H9 (cell line): ENCODE data around the gene MAGEB17. TPM values are rescaled to one million over a fixed set of nuclear protein-coding genes. Genes with fewer than 3 reads are reported as not detected.

ENCODE experiments used
- DNase-seq: peaks from one replicate; pipeline ENCODE4 v3.0.0-alpha.2; 2017
- H2AFZ ChIP-seq: one replicate; pipeline ENCODE4 v1.6.1; 2013; ENCODE audit warnings: mild to moderate bottlenecking, low read length, control low read depth, moderate library complexity
- H2AK5ac ChIP-seq: 2 replicates; pipeline ENCODE4 v1.6.1; 2013; ENCODE audit warnings: low read length, control low read depth, mixed read lengths; ENCODE audit not compliant: insufficient read length
- H2BK120ac ChIP-seq: one replicate; pipeline ENCODE4 v1.6.1; 2013; ENCODE audit warnings: low read depth, mild to moderate bottlenecking, low read length, control low read depth, inconsistent platforms; ENCODE audit not compliant: poor library complexity, severe bottlenecking
- H2BK12ac ChIP-seq: 2 replicates; pipeline ENCODE4 v1.6.1; 2013; ENCODE audit warnings: low read length, control low read depth, mixed read lengths, low read depth; ENCODE audit not compliant: insufficient read length
- H2BK15ac ChIP-seq: 2 replicates; pipeline ENCODE4 v1.6.1; 2013; ENCODE audit warnings: low read depth, low read length, control low read depth
- H2BK20ac ChIP-seq: one replicate; pipeline ENCODE4 v1.6.1; 2013; ENCODE audit warnings: low read depth, mild to moderate bottlenecking, low read length, control low read depth, inconsistent platforms; ENCODE audit not compliant: poor library complexity, severe bottlenecking
- H2BK5ac ChIP-seq: 2 replicates; pipeline ENCODE4 v1.6.1; 2013; ENCODE audit warnings: low read length, control low read depth, mixed read lengths; ENCODE audit not compliant: insufficient read length
- H3K14ac ChIP-seq: 2 replicates; pipeline ENCODE4 v1.6.1; 2013; ENCODE audit warnings: low read length, control low read depth; ENCODE audit not compliant: insufficient read depth
- H3K18ac ChIP-seq: 2 replicates; pipeline ENCODE4 v1.6.1; 2013; ENCODE audit warnings: low read depth, mild to moderate bottlenecking, mixed read lengths, low read length, control low read depth; ENCODE audit not compliant: insufficient read length
- H3K23ac ChIP-seq: 2 replicates; pipeline ENCODE4 v1.6.1; 2013; ENCODE audit warnings: low read length, control low read depth, mixed read lengths, low read depth; ENCODE audit not compliant: insufficient read length
- H3K23me2 ChIP-seq: 2 replicates; pipeline ENCODE4 v1.6.1; 2013; ENCODE audit warnings: low read depth, mild to moderate bottlenecking, mixed read lengths, low read length, control low read depth; ENCODE audit not compliant: insufficient read length, poor library complexity, severe bottlenecking
- H3K27ac ChIP-seq: 2 replicates; pipeline ENCODE4 v1.5.1; 2013; ENCODE audit warnings: low read length, control low read depth, mixed read lengths, low read depth; ENCODE audit not compliant: insufficient read length
- H3K27me3 ChIP-seq: 2 replicates; pipeline ENCODE4 v1.6.1; 2013; ENCODE audit warnings: low read length, control low read depth, inconsistent platforms; ENCODE audit not compliant: insufficient read depth
- H3K4ac ChIP-seq: 2 replicates; pipeline ENCODE4 v1.6.1; 2013; ENCODE audit warnings: low read depth, mild to moderate bottlenecking, control low read depth, inconsistent platforms, low read length, moderate library complexity
- H3K4me1 ChIP-seq: 2 replicates; pipeline ENCODE4 v1.6.1; 2013; ENCODE audit warnings: low read length, control low read depth, inconsistent platforms; ENCODE audit not compliant: insufficient read depth
- H3K4me2 ChIP-seq: 2 replicates; pipeline ENCODE4 v1.6.1; 2013; ENCODE audit warnings: low read length, control low read depth, mixed read lengths; ENCODE audit not compliant: insufficient read length, insufficient read depth
- H3K56ac ChIP-seq: 2 replicates; pipeline ENCODE4 v1.6.1; 2013; ENCODE audit warnings: low read depth, mild to moderate bottlenecking, mixed read lengths, low read length, control low read depth; ENCODE audit not compliant: insufficient read length
- H3K79me1 ChIP-seq: 2 replicates; pipeline ENCODE4 v1.6.1; 2013; ENCODE audit warnings: low read depth, mild to moderate bottlenecking, moderate library complexity, low read length, control low read depth, inconsistent platforms; ENCODE audit not compliant: insufficient read depth, poor library complexity, severe bottlenecking
- H3K79me2 ChIP-seq: 2 replicates; pipeline ENCODE4 v1.6.1; 2013; ENCODE audit warnings: low read length, control low read depth, inconsistent platforms; ENCODE audit not compliant: insufficient read depth
- H3K9ac ChIP-seq: 2 replicates; pipeline ENCODE4 v1.6.1; 2013; ENCODE audit warnings: low read length, control low read depth, mixed read lengths; ENCODE audit not compliant: insufficient read length; ENCODE audit errors: extremely low read depth
- H3K9me3 ChIP-seq: one replicate; pipeline ENCODE4 v1.6.1; 2013; ENCODE audit warnings: low read depth, low read length, inconsistent platforms; ENCODE audit not compliant: control insufficient read depth
- H3T11ph ChIP-seq: one replicate; pipeline ENCODE4 v1.6.1; 2013; ENCODE audit warnings: mild to moderate bottlenecking, low read length, control low read depth, inconsistent platforms
- H4K20me1 ChIP-seq: one replicate; pipeline ENCODE4 v1.6.1; 2013; ENCODE audit not compliant: control insufficient read depth, insufficient read length, insufficient read depth
- H4K5ac ChIP-seq: 2 replicates; pipeline ENCODE4 v1.6.1; 2013; ENCODE audit warnings: low read depth, mild to moderate bottlenecking, mixed read lengths, low read length, control low read depth; ENCODE audit not compliant: insufficient read length
- H4K8ac ChIP-seq: replicated peaks from 2 replicates; pipeline ENCODE4 v1.6.1; 2013; ENCODE audit warnings: low read length, control low read depth, mixed read lengths, low read depth; ENCODE audit not compliant: insufficient read length
- H4K91ac ChIP-seq: 2 replicates; pipeline ENCODE4 v1.6.1; 2013; ENCODE audit warnings: low read depth, mild to moderate bottlenecking, moderate library complexity, mixed read lengths, low read length, control low read depth; ENCODE audit not compliant: insufficient read length
- H3K27ac Mint-ChIP-seq, 3 experiments: 2 replicates in 2 of 3; 3 replicates in 1 of 3; pipeline ENCODE4 v1.8.0; 2020 to 2021; ENCODE audit warnings: mixed read lengths in 3 of 3, mild to moderate bottlenecking in 1 of 3, moderate library complexity in 1 of 3
- H3K27me3 Mint-ChIP-seq: 2 replicates; pipeline ENCODE4 v1.8.0; 2021; ENCODE audit warnings: low read depth, mild to moderate bottlenecking, moderate library complexity, mixed read lengths
- H3K36me3 Mint-ChIP-seq, 3 experiments: 2 replicates in 2 of 3; 3 replicates in 1 of 3; pipeline ENCODE4 v1.8.0; 2020 to 2021; ENCODE audit warnings: low read depth in 3 of 3, mixed read lengths in 3 of 3; ENCODE audit not compliant: insufficient read depth in 1 of 3
- H3K4me1 Mint-ChIP-seq, 2 experiments: 2 replicates each; pipeline ENCODE4 v1.8.0; 2020; ENCODE audit warnings: mixed read lengths in 2 of 2
- H3K4me3 Mint-ChIP-seq, 2 experiments: 2 replicates in 1 of 2; 3 replicates in 1 of 2; pipeline ENCODE4 v1.8.0; 2020 to 2021; ENCODE audit warnings: mild to moderate bottlenecking in 2 of 2, mixed read lengths in 2 of 2, moderate library complexity in 1 of 2
- H3K9me3 Mint-ChIP-seq, 2 experiments: 2 replicates in 1 of 2; 3 replicates in 1 of 2; pipeline ENCODE4 v1.8.0; 2020; ENCODE audit warnings: mild to moderate bottlenecking in 2 of 2, mixed read lengths in 2 of 2, moderate library complexity in 1 of 2
- CTCF ChIP-seq: fragments of 200-600 bp; sonication (generic); conservative IDR thresholded peaks from 3 replicates; pipeline ENCODE4 v1.8.0; 2021; ENCODE audit warnings: antibody characterized with exemption, mild to moderate bottlenecking
- WGBS: extraction: QIAGEN DNeasy Blood & Tissue Kit; methylation state at CpG from one replicate; pipeline ENCODE4 v1.1.7; 2013; ENCODE audit warnings: missing lambda C conversion rate, low lambda C conversion rate, mixed read lengths; ENCODE audit not compliant: insufficient read length; ENCODE audit errors: extremely low coverage; 5-methylcytosine and 5-hydroxymethylcytosine counted together
- total RNA-seq: library from RNA; stranded (reverse); gene quantifications from 2 replicates; pipeline ENCODE4 v1.2.1, GENCODE V29; 2021

MAGEB17 gene
- total RNA-seq, 1 experiment from 2014 or later: 0.74 TPM

- no peak overlapping the region for H3K4me3 Mint-ChIP-seq
- H4K8ac ChIP-seq: no peak overlapping the region
- no peak overlapping the region for H4K5ac ChIP-seq
- H3K79me2 ChIP-seq: no peaks in the 10 kb centered on the region
- peaks cover 8 to 10% of the 10 kb centered on the region in 2 experiments for H3K4me1 Mint-ChIP-seq
- H2AFZ ChIP-seq: no peak overlapping the region
- H2BK20ac ChIP-seq: no peak overlapping the region
- H3K27ac Mint-ChIP-seq: peak overlapping the region in 2 of 3 experiments; percentile 13 to 62; a peak in 2 of 7 replicates
- peaks cover 6% of the 10 kb centered on the region for H3K79me1 ChIP-seq
- no peak overlapping the region for H3K27ac ChIP-seq
- H3K9ac ChIP-seq: no peak overlapping the region
- H2BK15ac ChIP-seq: no peak overlapping the region
- no peak overlapping the region for H2BK5ac ChIP-seq
- H3K4me2 ChIP-seq: no peak overlapping the region
- H3K9me3 ChIP-seq: no peaks in the 10 kb centered on the region
- H3K56ac ChIP-seq: no peak overlapping the region
- H3K4me1 ChIP-seq: peaks cover 2% of the 10 kb centered on the region; the same call in 1 of the 2 replicates
- H3K23me2 ChIP-seq: no peaks in the 10 kb centered on the region
- H3K4ac ChIP-seq: no peak overlapping the region
- peaks cover 17 to 93% (median 56%) of the 10 kb centered on the region in 3 experiments for H3K36me3 Mint-ChIP-seq
- H4K20me1 ChIP-seq: no peaks in the 10 kb centered on the region
- H4K91ac ChIP-seq: no peak overlapping the region
- H3K9me3 Mint-ChIP-seq: no peaks in the 10 kb centered on the region
- H3K23ac ChIP-seq: no peak overlapping the region
- H3K27me3 Mint-ChIP-seq: no peaks in the 10 kb centered on the region
- DNase-seq: no peak
- H3K27me3 ChIP-seq: no peaks in the 10 kb centered on the region
- H2AK5ac ChIP-seq: no peak overlapping the region
- no peak overlapping the region for H3K14ac ChIP-seq
- no CpG with 5 or more reads among the region's 5 CpGs for whole genome bisulfite sequencing
- H2BK12ac ChIP-seq: no peak overlapping the region
- no peak overlapping the region for H2BK120ac ChIP-seq
- no peak for TF ChIP-seq CTCF
- no peak overlapping the region for H3K18ac ChIP-seq
- H3T11ph ChIP-seq: no peak overlapping the region
Observed at GRCh38 chrX:16155581-16156096, 11.6 kb upstream of the MAGEB17 start.
